Measurements from ENCODE around the gene TAAR9. TPM values are rescaled to one million over a fixed set of nuclear protein-coding genes. Genes with fewer than 3 reads are reported as not detected.

Gene TAAR9
- total RNA-seq, 4 donors from 2014 or later = not detected

GRCh38 chr6:132496519-132497180 is 41.4 kb upstream of the TAAR9 start:
- Histone ChIP-seq H3K9me3 (no peaks in the 10 kb centered on the region), H3K27ac (no peak overlapping the region), H3K4me3 (no peak overlapping the region), H3K27me3 (no peaks in the 10 kb centered on the region), H3K36me3 (peaks cover 0 to 20% of the 10 kb centered on the region in 2 donors), H3K4me1 (peaks cover 0 to 4% of the 10 kb centered on the region in 2 donors)
- ATAC-seq = no peak
- intact Hi-C loops (cut with DNase I; ENCODE audit: low total_unique reads) (no loop called here), in situ Hi-C loops (cut with MboI; ENCODE audit: low sequenced_read_pairs in 4 of 4) (loop anchor here in 1 of 4 donors (25.0 kb wide), 1 partner anchor 584 kb away; no protein-coding TSS in a partner anchor)
- TF ChIP-seq CTCF (IDR thresholded peaks at IDR 0.05 in 4 of 5, conservative IDR thresholded peaks at IDR 0.05 in 1 of 5) (no peak), POLR2A (IDR thresholded peaks at IDR 0.05) (no peak)
- DNase-seq = no peak

DNA sequence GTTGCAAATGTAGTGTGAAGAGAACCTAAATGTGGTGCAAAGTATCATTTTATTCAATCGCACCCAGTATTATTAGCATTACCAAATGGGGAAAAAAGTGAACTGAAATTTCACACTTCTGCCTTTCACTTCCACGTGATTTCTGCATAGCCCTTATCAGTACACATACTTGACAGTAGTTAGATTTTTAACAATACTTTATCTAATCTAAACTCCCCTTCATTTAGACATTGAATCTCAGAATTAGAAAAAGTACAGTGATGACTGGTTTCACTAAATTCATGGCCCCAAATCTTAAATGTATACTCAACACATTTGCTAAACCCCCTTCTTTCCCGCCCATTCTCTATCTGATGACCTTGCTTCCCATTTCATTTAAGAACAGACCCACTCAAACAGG is 39.4 kb upstream of the TAAR9 start:
- Histone ChIP-seq H3K27ac (no peak overlapping the region), H3K4me3 (no peak overlapping the region), H3K4me1 (peaks cover 0 to 4% of the 10 kb centered on the region in 2 donors), H3K27me3 (no peaks in the 10 kb centered on the region), H3K36me3 (peaks cover 0 to 32% of the 10 kb centered on the region in 2 donors), H3K9me3 (no peaks in the 10 kb centered on the region)
- DNase-seq = no peak
- TF ChIP-seq POLR2A (IDR thresholded peaks at IDR 0.05) (no peak), CTCF (IDR thresholded peaks at IDR 0.05 in 4 of 5, conservative IDR thresholded peaks at IDR 0.05 in 1 of 5) (no peak)
- no peak for ATAC-seq
- in situ Hi-C loops (cut with MboI; ENCODE audit: low sequenced_read_pairs in 4 of 4) = loop anchor here in 1 of 4 donors (25.0 kb wide), 1 partner anchor 586 kb away; no protein-coding TSS in a partner anchor
- intact Hi-C loops (cut with DNase I; ENCODE audit: low total_unique reads) = no loop called here

DNA sequence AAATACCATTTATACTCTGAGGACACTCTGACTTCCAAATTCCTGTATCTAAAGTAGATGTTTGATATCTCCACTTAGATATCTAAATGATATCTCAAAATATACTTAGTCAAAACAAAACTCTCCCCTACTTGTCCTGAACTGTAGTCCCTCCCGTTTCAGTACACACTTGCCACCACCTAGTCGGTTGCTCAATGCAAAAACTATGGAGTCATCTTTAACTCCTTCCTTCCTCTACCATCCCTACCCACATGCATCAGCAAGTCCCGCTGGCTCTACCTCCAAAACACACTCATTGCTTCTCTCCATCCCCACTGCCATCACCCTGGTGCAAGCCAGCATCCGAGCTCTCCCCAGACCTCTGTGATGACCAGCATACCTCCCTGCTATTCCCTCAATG is 38.3 kb upstream of the TAAR9 start:
- ATAC-seq (no peak), DNase-seq (no peak)
- Histone ChIP-seq H3K4me3 (no peak overlapping the region), H3K9me3 (no peaks in the 10 kb centered on the region), H3K27me3 (no peaks in the 10 kb centered on the region), H3K27ac (no peak overlapping the region), H3K4me1 (peaks cover 2 to 10% of the 10 kb centered on the region in 2 donors), H3K36me3 (peaks cover 0 to 32% of the 10 kb centered on the region in 2 donors)
- no peak for TF ChIP-seq CTCF (IDR thresholded peaks at IDR 0.05 in 4 of 5, conservative IDR thresholded peaks at IDR 0.05 in 1 of 5)
- TF ChIP-seq POLR2A (IDR thresholded peaks at IDR 0.05) = no peak
- intact Hi-C loops (cut with DNase I; ENCODE audit: low total_unique reads) (no loop called here), in situ Hi-C loops (cut with MboI; ENCODE audit: low sequenced_read_pairs in 4 of 4) (loop anchor here in 2 of 4 donors (25.0 kb wide), 3 partner anchors 313 to 1063 kb away; partner anchors contain the start of gene RPS12 (in 1 of the 2))

GRCh38 chr6:132504757-132505156 is 33.3 kb upstream of the TAAR9 start:
- H3K27me3 ChIP-seq = no peaks in the 10 kb centered on the region
- DNase-seq = no peak
- H3K27ac ChIP-seq = no peak overlapping the region
- H3K9me3 ChIP-seq = no peaks in the 10 kb centered on the region
- no peak for ATAC-seq
- in situ Hi-C loops (cut with MboI; ENCODE audit: low sequenced_read_pairs in 4 of 4) = loop anchor here in 2 of 4 donors (25.0 kb wide), 2 partner anchors 308 to 1058 kb away; partner anchors contain the start of gene RPS12 (in 1 of the 2)
- peaks cover 0 to 31% of the 10 kb centered on the region in 2 donors for H3K36me3 ChIP-seq
- TF ChIP-seq CTCF (IDR thresholded peaks at IDR 0.05 in 4 of 5, conservative IDR thresholded peaks at IDR 0.05 in 1 of 5) (no peak), POLR2A (IDR thresholded peaks at IDR 0.05) (no peak)
- intact Hi-C loops (cut with DNase I; ENCODE audit: low total_unique reads) = no loop called here
- H3K4me3 ChIP-seq = no peak overlapping the region
- H3K4me1 ChIP-seq = peaks cover 18 to 34% of the 10 kb centered on the region in 2 donors

Data from gastrocnemius medialis (tissue), 4 donors.